ENCODE data around the gene SGK1.

DNA sequence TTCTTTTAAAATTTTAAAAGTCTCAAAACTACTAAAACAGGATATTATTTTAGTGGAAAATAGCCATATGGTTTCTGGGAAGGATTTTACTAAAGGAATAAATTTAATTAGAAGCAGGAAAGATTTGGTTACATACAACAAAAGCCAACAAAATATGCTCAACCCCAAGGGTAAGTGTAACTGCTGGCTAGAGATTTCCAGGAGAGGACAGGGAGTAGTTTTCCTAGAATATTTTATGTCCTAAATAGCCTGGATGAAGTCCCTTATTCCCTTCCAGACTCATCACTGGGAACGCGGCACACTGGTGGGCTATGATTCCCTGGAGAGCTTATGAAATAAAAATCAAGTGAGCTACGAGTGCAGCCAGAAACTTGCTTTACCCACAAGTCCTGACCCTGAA lies 66.6 kb downstream of the SGK1 start:
- TF ChIP-seq, protein P1, sequence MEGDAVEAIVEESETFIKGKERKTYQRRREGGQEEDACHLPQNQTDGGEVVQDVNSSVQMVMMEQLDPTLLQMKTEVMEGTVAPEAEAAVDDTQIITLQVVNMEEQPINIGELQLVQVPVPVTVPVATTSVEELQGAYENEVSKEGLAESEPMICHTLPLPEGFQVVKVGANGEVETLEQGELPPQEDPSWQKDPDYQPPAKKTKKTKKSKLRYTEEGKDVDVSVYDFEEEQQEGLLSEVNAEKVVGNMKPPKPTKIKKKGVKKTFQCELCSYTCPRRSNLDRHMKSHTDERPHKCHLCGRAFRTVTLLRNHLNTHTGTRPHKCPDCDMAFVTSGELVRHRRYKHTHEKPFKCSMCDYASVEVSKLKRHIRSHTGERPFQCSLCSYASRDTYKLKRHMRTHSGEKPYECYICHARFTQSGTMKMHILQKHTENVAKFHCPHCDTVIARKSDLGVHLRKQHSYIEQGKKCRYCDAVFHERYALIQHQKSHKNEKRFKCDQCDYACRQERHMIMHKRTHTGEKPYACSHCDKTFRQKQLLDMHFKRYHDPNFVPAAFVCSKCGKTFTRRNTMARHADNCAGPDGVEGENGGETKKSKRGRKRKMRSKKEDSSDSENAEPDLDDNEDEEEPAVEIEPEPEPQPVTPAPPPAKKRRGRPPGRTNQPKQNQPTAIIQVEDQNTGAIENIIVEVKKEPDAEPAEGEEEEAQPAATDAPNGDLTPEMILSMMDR (IDR thresholded peaks at IDR 0.05; ENCODE audit: low read length), result no peak
- no peak for TF ChIP-seq EZH2 (IDR thresholded peaks at IDR 0.05; ENCODE audit: borderline replicate concordance, low read length)
